GM18858 (cell line): ENCODE data around the gene SPARC.
A peak's percentile ranks its signal among the peaks of the same experiment; 100 is the strongest.

ENCODE experiments used
- ATAC-seq: cut with Tn5 transposase; IDR thresholded peaks from one replicate; pipeline ENCODE4 v1.9.1; 2021; ENCODE audit not compliant: unreplicated experiment

The SPARC gene

GRCh38 chr5:151661968-151662732 lies 24.6 kb downstream of the SPARC start:
- ATAC-seq: peak; percentile 78

GRCh38 chr5:151660616-151661495 lies 25.9 kb downstream of the SPARC start:
- no peak for ATAC-seq

- ATAC-seq: peak; percentile 40
Measured at GRCh38 chr5:151659001-151659754, 27.5 kb downstream of the SPARC start.

- ATAC-seq: no peak
Measured at GRCh38 chr5:151657114-151657513, 29.6 kb downstream of the SPARC start.

- no peak for ATAC-seq
Measured at GRCh38 chr5:151656311-151656710, 30.4 kb downstream of the SPARC start.

GRCh38 chr5:151651997-151652645 lies 34.6 kb downstream of the SPARC start:
- peak; percentile 95 for ATAC-seq

GRCh38 chr5:151648988-151649387 lies 37.7 kb downstream of the SPARC start:
- ATAC-seq: no peak

- no peak for ATAC-seq
Measured at GRCh38 chr5:151648089-151648488, 38.6 kb downstream of the SPARC start.

- no peak for ATAC-seq
Measured at GRCh38 chr5:151647320-151647861, 39.3 kb downstream of the SPARC start.

- no peak for ATAC-seq
Measured at GRCh38 chr5:151646334-151646733, 40.4 kb downstream of the SPARC start.

GRCh38 chr5:151643388-151643787 lies 43.3 kb downstream of the SPARC start:
- ATAC-seq: no peak

GRCh38 chr5:151642472-151643140 lies 44.1 kb downstream of the SPARC start:
- ATAC-seq: no peak

GRCh38 chr5:151638619-151639018 lies 48.1 kb downstream of the SPARC start:
- no peak for ATAC-seq

GRCh38 chr5:151637676-151638075 lies 49.0 kb downstream of the SPARC start:
- ATAC-seq: no peak

- ATAC-seq: no peak
Measured at GRCh38 chr5:151633892-151634291, 52.8 kb downstream of the SPARC start.

- no peak for ATAC-seq
Measured at GRCh38 chr5:151632941-151633340, 53.8 kb downstream of the SPARC start.

- ATAC-seq: no peak
Measured at GRCh38 chr5:151632524-151632923, 54.2 kb downstream of the SPARC start.

- ATAC-seq: no peak
Measured at GRCh38 chr5:151631941-151632340, 54.8 kb downstream of the SPARC start.

- ATAC-seq: no peak
Measured at GRCh38 chr5:151630088-151630487, 56.6 kb downstream of the SPARC start.
